K562 (cell line): Measurements from ENCODE around the gene TMED7. TPM values are rescaled to one million over a fixed set of nuclear protein-coding genes. Genes with fewer than 3 reads are reported as not detected.

Source experiments
- DPF2 ChIP-seq: fragments of 450-650 bp; IDR thresholded peaks from 2 replicates; pipeline ENCODE4 v1.6.1; 2016
- ETV5 ChIP-seq: sonication (generic); formaldehyde crosslinking; IDR thresholded peaks from 2 replicates; pipeline ENCODE4 v1.4.0; 2020; ENCODE audit warnings: low read depth, mild to moderate bottlenecking, missing genetic modification reagents
- KAT2B ChIP-seq: IDR thresholded peaks from one replicate; pipeline ENCODE4 v1.6.1; 2012; ENCODE audit warnings: low read depth, mild to moderate bottlenecking, control low read depth, inconsistent platforms, low read length, moderate library complexity
- MAZ ChIP-seq, 2 experiments: fragments of 450-650 bp in 1 of 2; sonication (generic) in 1 of 2; formaldehyde crosslinking; IDR thresholded peaks in 1 of 2; conservative IDR thresholded peaks in 1 of 2; 2 replicates each; pipeline versions ENCODE4 v1.4.0 to v1.5.0; 2020; ENCODE audit warnings: mild to moderate bottlenecking in 1 of 2, missing genetic modification reagents in 1 of 2
- MEIS2 ChIP-seq: fragments of 450-650 bp; IDR thresholded peaks from 2 replicates; pipeline ENCODE4 v1.6.1; 2014; ENCODE audit warnings: mild to moderate bottlenecking; ENCODE audit not compliant: partially characterized antibody
- MXI1 ChIP-seq: IDR thresholded peaks from 2 replicates; pipeline ENCODE4 v1.6.1; 2011; ENCODE audit warnings: low read depth, mild to moderate bottlenecking, improper control_type of control experiment, low read length
- POLR2G ChIP-seq: fragments of 200-400 bp; formaldehyde crosslinking; IDR thresholded peaks from 2 replicates; pipeline ENCODE4 v1.6.1; 2017; ENCODE audit warnings: low read depth, mild to moderate bottlenecking, antibody characterized with exemption, low read length, moderate library complexity
- SAP30 ChIP-seq: fragments of 200-600 bp; sonication (generic); IDR thresholded peaks from 2 replicates; pipeline ENCODE4 v1.6.1; 2012; ENCODE audit warnings: borderline replicate concordance, low read depth, mild to moderate bottlenecking, moderate library complexity, low read length, control low read depth, inconsistent platforms; ENCODE audit not compliant: insufficient read depth, poor library complexity, severe bottlenecking
- SNIP1 ChIP-seq: fragments of 450-650 bp; IDR thresholded peaks from 2 replicates; pipeline ENCODE4 v1.7.1; 2017; ENCODE audit warnings: low read depth, mild to moderate bottlenecking
- STAG1 ChIP-seq: sonication (generic); formaldehyde crosslinking; IDR thresholded peaks from 2 replicates; pipeline ENCODE4 v1.5.0; 2020; ENCODE audit warnings: missing genetic modification reagents, borderline replicate concordance
- STAT5B ChIP-seq: fragments of 250-450 bp; sonication (Bioruptor Pico); IDR thresholded peaks from 2 replicates; pipeline ENCODE4 v1.8.0; 2021; ENCODE audit warnings: mild to moderate bottlenecking, inconsistent platforms
- polyA plus RNA-seq, 8 experiments: library from polyadenylated mRNA; depleted of rRNA in 4 of 8; stranded (reverse) in 5 of 8; unstranded in 3 of 8; fragments of >200 nt; fragmentation: Nextera tagmentation in 2 of 8; fragmentation: Illumina TruSeq in 1 of 8; extraction: Ambion mirVana in 2 of 8; extraction: Trizol in 1 of 8; gene quantifications; 2 replicates each; pipeline versions ENCODE4 v1.2.1 to v1.2.3, GENCODE V29; 2011 to 2014; ENCODE audit warnings: inconsistent platforms in 1 of 8, missing spikeins in 1 of 8
- total RNA-seq, 7 experiments: library from RNA; depleted of rRNA in 6 of 7; stranded (reverse); fragments of >200 nt in 6 of 7; fragmentation: Illumina TruSeq in 2 of 7; extraction: Trizol in 2 of 7; gene quantifications; 2 replicates each; pipeline versions ENCODE4 v1.2.1 to v1.2.3, GENCODE V29; 2011 to 2021; ENCODE audit warnings: low replicate concordance in 1 of 7
- TF ChIP-seq, protein P1 (sequence below): sonication (generic); formaldehyde crosslinking; IDR thresholded peaks from 2 replicates; pipeline ENCODE4 v1.4.0; 2020; ENCODE audit warnings: mild to moderate bottlenecking, missing genetic modification reagents
- TF ChIP-seq, protein P2 (sequence below): fragments of 450-650 bp; formaldehyde crosslinking; IDR thresholded peaks from 2 replicates; pipeline ENCODE4 v1.4.0; 2020; ENCODE audit warnings: mild to moderate bottlenecking, mixed read lengths
- TF ChIP-seq, protein P3 (sequence below): fragments of 450-650 bp; conservative IDR thresholded peaks from 2 replicates; pipeline ENCODE4 v1.6.1; 2016; ENCODE audit warnings: missing genetic modification characterization, low read depth, mild to moderate bottlenecking, missing compliant biosample characterization, moderate library complexity
- TF ChIP-seq, protein P4 (sequence below): fragments of 250-450 bp; sonication (Bioruptor Pico); IDR thresholded peaks from 2 replicates; pipeline ENCODE4 v1.8.0; 2021; ENCODE audit warnings: borderline replicate concordance, mild to moderate bottlenecking, moderate library complexity; ENCODE audit not compliant: poor library complexity, severe bottlenecking
- TF ChIP-seq, protein P5 (sequence below), 3 experiments: fragments of 200-800 bp in 1 of 3; fragments of 250-450 bp in 1 of 3; fragments of 450-650 bp in 1 of 3; sonication (Bioruptor Pico) in 1 of 3; sonication (Bioruptor generic) in 1 of 3; formaldehyde crosslinking in 1 of 3; IDR thresholded peaks; 2 replicates each; pipeline versions ENCODE4 v1.6.1 to v1.8.0; 2016 to 2022; ENCODE audit warnings: mild to moderate bottlenecking in 2 of 3, missing genetic modification characterization in 2 of 3, missing compliant biosample characterization in 1 of 3, moderate library complexity in 1 of 3

The TMED7 gene
- total and polyA plus RNA-seq, 9 of the 15 experiments (the other 6 are each of a cell fraction or from before 2014, with no cell fraction given) = 15.9 to 93.4 (median 41.7) TPM

DNA sequence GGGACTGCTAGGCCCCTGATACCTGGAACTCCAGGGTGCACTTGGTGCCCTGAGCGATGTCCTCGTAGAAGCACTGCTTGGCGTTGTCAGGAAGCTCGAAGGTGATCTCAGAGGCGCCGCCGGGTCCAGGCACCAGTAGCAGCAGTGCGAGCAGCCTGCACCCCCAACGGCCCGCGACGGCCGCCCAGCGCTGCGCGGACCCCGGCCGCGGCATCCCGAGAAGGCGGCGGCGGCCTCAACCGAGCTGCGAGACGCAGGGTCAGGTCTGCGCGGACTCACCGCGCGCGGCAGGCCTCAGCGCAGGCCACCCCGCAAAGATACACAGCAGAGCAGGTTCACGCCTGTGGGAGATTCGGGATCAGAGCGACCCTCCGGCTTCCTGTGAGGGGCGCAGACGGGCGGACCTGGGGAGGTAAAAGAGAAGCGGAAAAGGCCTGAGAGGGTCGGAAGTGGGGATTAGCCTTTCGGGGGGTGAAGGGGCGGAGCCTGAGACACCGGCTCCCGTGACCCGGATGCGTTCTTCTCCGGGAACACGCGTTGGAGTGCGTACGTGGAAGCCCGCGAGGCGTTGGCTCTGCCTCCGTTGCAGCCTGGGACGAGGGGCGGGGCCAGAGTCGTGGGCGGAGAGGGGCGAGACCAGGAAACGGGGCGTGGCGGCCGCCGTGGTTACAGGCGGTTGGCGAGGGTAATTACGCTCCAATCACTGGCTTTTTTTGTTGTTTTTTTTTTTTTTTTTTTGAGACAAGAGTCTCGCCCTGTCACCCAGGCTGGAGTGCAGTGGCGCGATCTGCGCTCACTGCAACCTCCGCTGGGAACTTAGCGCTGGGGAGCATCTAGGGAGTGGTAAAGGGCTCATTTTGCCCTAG is at the start of gene TMED7 (continued):
- TF ChIP-seq, protein P1, sequence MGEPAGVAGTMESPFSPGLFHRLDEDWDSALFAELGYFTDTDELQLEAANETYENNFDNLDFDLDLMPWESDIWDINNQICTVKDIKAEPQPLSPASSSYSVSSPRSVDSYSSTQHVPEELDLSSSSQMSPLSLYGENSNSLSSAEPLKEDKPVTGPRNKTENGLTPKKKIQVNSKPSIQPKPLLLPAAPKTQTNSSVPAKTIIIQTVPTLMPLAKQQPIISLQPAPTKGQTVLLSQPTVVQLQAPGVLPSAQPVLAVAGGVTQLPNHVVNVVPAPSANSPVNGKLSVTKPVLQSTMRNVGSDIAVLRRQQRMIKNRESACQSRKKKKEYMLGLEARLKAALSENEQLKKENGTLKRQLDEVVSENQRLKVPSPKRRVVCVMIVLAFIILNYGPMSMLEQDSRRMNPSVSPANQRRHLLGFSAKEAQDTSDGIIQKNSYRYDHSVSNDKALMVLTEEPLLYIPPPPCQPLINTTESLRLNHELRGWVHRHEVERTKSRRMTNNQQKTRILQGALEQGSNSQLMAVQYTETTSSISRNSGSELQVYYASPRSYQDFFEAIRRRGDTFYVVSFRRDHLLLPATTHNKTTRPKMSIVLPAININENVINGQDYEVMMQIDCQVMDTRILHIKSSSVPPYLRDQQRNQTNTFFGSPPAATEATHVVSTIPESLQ = 0 out of 2 replicates have a peak, but pooled peaks have one; percentile 39
- no peak for TF ChIP-seq MXI1
- TF ChIP-seq SAP30 = peak; percentile 31
- no peak for TF ChIP-seq STAT5B (CRISPR knock-in tag)
- TF ChIP-seq, protein P2, sequence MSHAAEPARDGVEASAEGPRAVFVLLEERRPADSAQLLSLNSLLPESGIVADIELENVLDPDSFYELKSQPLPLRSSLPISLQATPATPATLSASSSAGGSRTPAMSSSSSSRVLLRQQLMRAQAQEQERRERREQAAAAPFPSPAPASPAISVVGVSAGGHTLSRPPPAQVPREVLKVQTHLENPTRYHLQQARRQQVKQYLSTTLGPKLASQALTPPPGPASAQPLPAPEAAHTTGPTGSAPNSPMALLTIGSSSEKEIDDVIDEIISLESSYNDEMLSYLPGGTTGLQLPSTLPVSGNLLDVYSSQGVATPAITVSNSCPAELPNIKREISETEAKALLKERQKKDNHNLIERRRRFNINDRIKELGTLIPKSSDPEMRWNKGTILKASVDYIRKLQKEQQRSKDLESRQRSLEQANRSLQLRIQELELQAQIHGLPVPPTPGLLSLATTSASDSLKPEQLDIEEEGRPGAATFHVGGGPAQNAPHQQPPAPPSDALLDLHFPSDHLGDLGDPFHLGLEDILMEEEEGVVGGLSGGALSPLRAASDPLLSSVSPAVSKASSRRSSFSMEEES (CRISPR knock-in tag) = no peak
- TF ChIP-seq, protein P3, sequence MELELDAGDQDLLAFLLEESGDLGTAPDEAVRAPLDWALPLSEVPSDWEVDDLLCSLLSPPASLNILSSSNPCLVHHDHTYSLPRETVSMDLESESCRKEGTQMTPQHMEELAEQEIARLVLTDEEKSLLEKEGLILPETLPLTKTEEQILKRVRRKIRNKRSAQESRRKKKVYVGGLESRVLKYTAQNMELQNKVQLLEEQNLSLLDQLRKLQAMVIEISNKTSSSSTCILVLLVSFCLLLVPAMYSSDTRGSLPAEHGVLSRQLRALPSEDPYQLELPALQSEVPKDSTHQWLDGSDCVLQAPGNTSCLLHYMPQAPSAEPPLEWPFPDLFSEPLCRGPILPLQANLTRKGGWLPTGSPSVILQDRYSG (tag) = no peak
- TF ChIP-seq POLR2G = peak; percentile 91
- peak; percentile 67 for TF ChIP-seq ETV5 (CRISPR knock-in tag)
- peak; percentile 5 for TF ChIP-seq MEIS2
- TF ChIP-seq, protein P4, sequence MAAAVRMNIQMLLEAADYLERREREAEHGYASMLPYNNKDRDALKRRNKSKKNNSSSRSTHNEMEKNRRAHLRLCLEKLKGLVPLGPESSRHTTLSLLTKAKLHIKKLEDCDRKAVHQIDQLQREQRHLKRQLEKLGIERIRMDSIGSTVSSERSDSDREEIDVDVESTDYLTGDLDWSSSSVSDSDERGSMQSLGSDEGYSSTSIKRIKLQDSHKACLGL (CRISPR knock-in tag) = no peak
- TF ChIP-seq STAG1 (CRISPR knock-in tag) = no peak
- TF ChIP-seq, protein P5, sequence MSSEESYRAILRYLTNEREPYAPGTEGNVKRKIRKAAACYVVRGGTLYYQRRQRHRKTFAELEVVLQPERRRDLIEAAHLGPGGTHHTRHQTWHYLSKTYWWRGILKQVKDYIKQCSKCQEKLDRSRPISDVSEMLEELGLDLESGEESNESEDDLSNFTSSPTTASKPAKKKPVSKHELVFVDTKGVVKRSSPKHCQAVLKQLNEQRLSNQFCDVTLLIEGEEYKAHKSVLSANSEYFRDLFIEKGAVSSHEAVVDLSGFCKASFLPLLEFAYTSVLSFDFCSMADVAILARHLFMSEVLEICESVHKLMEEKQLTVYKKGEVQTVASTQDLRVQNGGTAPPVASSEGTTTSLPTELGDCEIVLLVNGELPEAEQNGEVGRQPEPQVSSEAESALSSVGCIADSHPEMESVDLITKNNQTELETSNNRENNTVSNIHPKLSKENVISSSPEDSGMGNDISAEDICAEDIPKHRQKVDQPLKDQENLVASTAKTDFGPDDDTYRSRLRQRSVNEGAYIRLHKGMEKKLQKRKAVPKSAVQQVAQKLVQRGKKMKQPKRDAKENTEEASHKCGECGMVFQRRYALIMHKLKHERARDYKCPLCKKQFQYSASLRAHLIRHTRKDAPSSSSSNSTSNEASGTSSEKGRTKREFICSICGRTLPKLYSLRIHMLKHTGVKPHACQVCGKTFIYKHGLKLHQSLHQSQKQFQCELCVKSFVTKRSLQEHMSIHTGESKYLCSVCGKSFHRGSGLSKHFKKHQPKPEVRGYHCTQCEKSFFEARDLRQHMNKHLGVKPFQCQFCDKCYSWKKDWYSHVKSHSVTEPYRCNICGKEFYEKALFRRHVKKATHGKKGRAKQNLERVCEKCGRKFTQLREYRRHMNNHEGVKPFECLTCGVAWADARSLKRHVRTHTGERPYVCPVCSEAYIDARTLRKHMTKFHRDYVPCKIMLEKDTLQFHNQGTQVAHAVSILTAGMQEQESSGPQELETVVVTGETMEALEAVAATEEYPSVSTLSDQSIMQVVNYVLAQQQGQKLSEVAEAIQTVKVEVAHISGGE (CRISPR knock-in tag; IDR thresholded peaks at IDR 0.05) = peak in 1 of 3 experiments; percentile 91; a peak in 2 of 6 replicates
- 0 out of 2 replicates have a peak, but pooled peaks have one; percentile 54 for TF ChIP-seq DPF2
- TF ChIP-seq MAZ (CRISPR knock-in tag; conservative IDR thresholded peaks at IDR 0.05 in 1 of 2, IDR thresholded peaks at IDR 0.05 in 1 of 2) = peak in 1 of 2 experiments; percentile 63
- no peak for TF ChIP-seq KAT2B
- TF ChIP-seq SNIP1 = no peak
